ENCODE results near the gene TMBIM1. TPM values are rescaled to one million over a fixed set of nuclear protein-coding genes. Genes with fewer than 3 reads are reported as not detected.

TMBIM1 gene
- total and polyA plus RNA-seq, 9 of the 15 experiments (the other 6 are each of a cell fraction or from before 2014, with no cell fraction given): 14.2 to 105 (median 47.0) TPM

DNA sequence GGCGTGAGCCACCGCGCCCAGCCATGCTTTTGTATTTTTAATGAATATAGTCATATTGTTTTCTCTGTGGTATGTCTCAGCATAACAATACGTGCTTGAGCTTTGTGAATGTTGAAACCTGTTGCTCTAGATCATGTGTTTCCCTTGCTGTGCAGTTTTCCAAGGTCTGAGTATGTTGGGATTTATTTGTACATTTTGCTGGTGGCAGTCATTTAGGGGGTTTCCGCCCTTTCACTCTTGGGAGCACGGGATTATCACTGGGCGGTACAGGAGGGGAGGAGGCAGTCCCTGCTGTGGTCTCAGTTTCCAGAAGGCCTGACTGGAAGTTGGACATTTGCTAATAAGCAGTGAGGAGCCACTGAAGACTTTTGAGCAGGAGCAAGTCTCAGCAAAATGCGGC is 39.4 kb upstream of the TMBIM1 start:
- no peaks in the 10 kb centered on the region for H3K9me3 ChIP-seq (replicated peaks; ENCODE audit: control insufficient read depth, insufficient read depth, low read depth, low read length)
- DNase-seq (ENCODE audit: extremely low read depth in 1 of 4, low spot score in 3 of 4) (no peak), ATAC-seq (no peak), FAIRE-seq (no peak)
- BruUV-seq (replicated peaks): no TSS peak
- H3K9me1 ChIP-seq (ENCODE audit: control insufficient read depth, insufficient read depth, low read length): no peaks in the 10 kb centered on the region
- no peaks in the 10 kb centered on the region for H3K27me3 ChIP-seq (ENCODE audit: control insufficient read depth in 2 of 2, insufficient read depth in 2 of 2, low read length in 2 of 2)
- H3K4me1 ChIP-seq (replicated peaks in 1 of 2; ENCODE audit: control insufficient read depth in 2 of 2, insufficient read depth in 2 of 2, low read length in 2 of 2): peaks cover 37 to 45% of the 10 kb centered on the region in 2 experiments
- intact Hi-C loops (cut with micrococcal nuclease): no loop called here
- peaks cover 35% of the 10 kb centered on the region for H3K79me2 ChIP-seq (ENCODE audit: control insufficient read depth, insufficient read depth, low read length)
- peak overlapping the region; percentile 90 for H3K4me2 ChIP-seq (ENCODE audit: insufficient read depth, low read length)
- no peak overlapping the region for H3K4me3 ChIP-seq
- 79% methylated on average over 5 of the region's 8 CpGs for WGBS (ENCODE audit: insufficient coverage, low coverage, missing lambda C conversion rate)
- in situ Hi-C loops (cut with MboI): no loop called here
- H2AFZ ChIP-seq (ENCODE audit: low read depth, low read length): peak overlapping the region; percentile 14; the same call in 1 of the 2 replicates
- H3K27ac ChIP-seq (ENCODE audit: extremely low read depth, low read depth, low read length): peak overlapping the region; percentile 98; the same call in 2 of the 3 replicates
- 0 out of 3 replicates have a peak, but pooled peaks cover 2% of the 10 kb centered on the region for H3K36me3 ChIP-seq (ENCODE audit: control insufficient read depth, insufficient read depth, low read length)
- POLR2A ChIA-PET: no interaction called here
- no peak for TF ChIP-seq NCOA6 (IDR thresholded peaks at IDR 0.05)
- TF ChIP-seq ZNF707 (CRISPR knock-in tag; conservative IDR thresholded peaks at IDR 0.05): no peak
- TF ChIP-seq ZNF354B (CRISPR knock-in tag; IDR thresholded peaks at IDR 0.05): no peak
- no peak for TF ChIP-seq JUN (IDR thresholded peaks at IDR 0.05; ENCODE audit: borderline replicate concordance, low read depth, low read length)
- TF ChIP-seq JUN (CRISPR knock-in tag; IDR thresholded peaks at IDR 0.05; ENCODE audit: borderline replicate concordance): no peak
- TF ChIP-seq ZNF165 (CRISPR knock-in tag; IDR thresholded peaks at IDR 0.05; ENCODE audit: borderline replicate concordance): no peak
- TF ChIP-seq AFF1 (IDR thresholded peaks at IDR 0.05; ENCODE audit: low read depth in 1 of 2, partially characterized antibody in 2 of 2): no peak
- TF ChIP-seq ZKSCAN3 (CRISPR knock-in tag; IDR thresholded peaks at IDR 0.05): no peak
- TF ChIP-seq, protein P1, sequence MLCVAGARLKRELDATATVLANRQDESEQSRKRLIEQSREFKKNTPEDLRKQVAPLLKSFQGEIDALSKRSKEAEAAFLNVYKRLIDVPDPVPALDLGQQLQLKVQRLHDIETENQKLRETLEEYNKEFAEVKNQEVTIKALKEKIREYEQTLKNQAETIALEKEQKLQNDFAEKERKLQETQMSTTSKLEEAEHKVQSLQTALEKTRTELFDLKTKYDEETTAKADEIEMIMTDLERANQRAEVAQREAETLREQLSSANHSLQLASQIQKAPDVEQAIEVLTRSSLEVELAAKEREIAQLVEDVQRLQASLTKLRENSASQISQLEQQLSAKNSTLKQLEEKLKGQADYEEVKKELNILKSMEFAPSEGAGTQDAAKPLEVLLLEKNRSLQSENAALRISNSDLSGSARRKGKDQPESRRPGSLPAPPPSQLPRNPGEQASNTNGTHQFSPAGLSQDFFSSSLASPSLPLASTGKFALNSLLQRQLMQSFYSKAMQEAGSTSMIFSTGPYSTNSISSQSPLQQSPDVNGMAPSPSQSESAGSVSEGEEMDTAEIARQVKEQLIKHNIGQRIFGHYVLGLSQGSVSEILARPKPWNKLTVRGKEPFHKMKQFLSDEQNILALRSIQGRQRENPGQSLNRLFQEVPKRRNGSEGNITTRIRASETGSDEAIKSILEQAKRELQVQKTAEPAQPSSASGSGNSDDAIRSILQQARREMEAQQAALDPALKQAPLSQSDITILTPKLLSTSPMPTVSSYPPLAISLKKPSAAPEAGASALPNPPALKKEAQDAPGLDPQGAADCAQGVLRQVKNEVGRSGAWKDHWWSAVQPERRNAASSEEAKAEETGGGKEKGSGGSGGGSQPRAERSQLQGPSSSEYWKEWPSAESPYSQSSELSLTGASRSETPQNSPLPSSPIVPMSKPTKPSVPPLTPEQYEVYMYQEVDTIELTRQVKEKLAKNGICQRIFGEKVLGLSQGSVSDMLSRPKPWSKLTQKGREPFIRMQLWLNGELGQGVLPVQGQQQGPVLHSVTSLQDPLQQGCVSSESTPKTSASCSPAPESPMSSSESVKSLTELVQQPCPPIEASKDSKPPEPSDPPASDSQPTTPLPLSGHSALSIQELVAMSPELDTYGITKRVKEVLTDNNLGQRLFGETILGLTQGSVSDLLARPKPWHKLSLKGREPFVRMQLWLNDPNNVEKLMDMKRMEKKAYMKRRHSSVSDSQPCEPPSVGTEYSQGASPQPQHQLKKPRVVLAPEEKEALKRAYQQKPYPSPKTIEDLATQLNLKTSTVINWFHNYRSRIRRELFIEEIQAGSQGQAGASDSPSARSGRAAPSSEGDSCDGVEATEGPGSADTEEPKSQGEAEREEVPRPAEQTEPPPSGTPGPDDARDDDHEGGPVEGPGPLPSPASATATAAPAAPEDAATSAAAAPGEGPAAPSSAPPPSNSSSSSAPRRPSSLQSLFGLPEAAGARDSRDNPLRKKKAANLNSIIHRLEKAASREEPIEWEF (CRISPR knock-in tag; IDR thresholded peaks at IDR 0.05): no peak
- TF ChIP-seq ZNF239 (CRISPR knock-in tag; IDR thresholded peaks at IDR 0.05): no peak
- no peak for TF ChIP-seq SP2 (IDR thresholded peaks at IDR 0.05; ENCODE audit: extremely low read depth, low read depth, low read length, poor library complexity, severe bottlenecking)
- TF ChIP-seq MTA1 (IDR thresholded peaks at IDR 0.05; ENCODE audit: borderline replicate concordance): no peak
- CTCF ChIA-PET (ENCODE audit: low intra/inter-chr PET ratio): no interaction called here
- peak overlapping the region; percentile 85 to 95; a peak in 3 of 4 replicates for H3K9ac ChIP-seq (ENCODE audit: insufficient read depth in 1 of 2, low read depth in 2 of 2, low read length in 2 of 2)
- no peaks in the 10 kb centered on the region for H4K20me1 ChIP-seq (replicated peaks; ENCODE audit: control insufficient read depth, insufficient read depth, low read length)
